K562 (cell line): Measurements from ENCODE around the gene KAZN. TPM values are rescaled to one million over a fixed set of nuclear protein-coding genes. Genes with fewer than 3 reads are reported as not detected.

Experiments
- ATAC-seq: fragments of 200-7000 bp; cut with Tn5 transposase; 3 replicates; pipeline ENCODE4 v1.9.1; 2020; ENCODE audit warnings: moderate library complexity
- BruUV-seq: library from RNA; stranded (reverse); fragments of 400-500 nt; replicated peaks from 2 replicates; lab custom pipeline; 2021; lab: Mats Ljungman, UMichigan
- CTCF ChIA-PET: fragments of 300-600 bp; formaldehyde crosslinking; extraction: SDS; loops from one replicate; lab custom pipeline; 2021; ENCODE audit warnings: low intra/inter-chr PET ratio; lab: Yijun Ruan, JAX
- POLR2A ChIA-PET: fragments of 300-600, 350-650 bp; sonication (Branson Sonifier 250); formaldehyde crosslinking; extraction: SDS; loops from one replicate; lab custom pipeline; 2021; ENCODE audit warnings: antibody characterized with exemption, inconsistent platforms; lab: Yijun Ruan, JAX
- DNase-seq, 4 experiments: peaks; one replicate each; pipeline versions ENCODE4 v3.0.0 to v3.0.0-alpha.2; 2011 to 2018; ENCODE audit warnings: low spot score in 3 of 4, mixed read lengths in 3 of 4; ENCODE audit errors: extremely low read depth in 1 of 4
- FAIRE-seq: peaks from 2 replicates; lab custom pipeline; 2011; peaks lifted over from hg19 to GRCh38; lab: Jason Lieb, UNC
- H2AFZ ChIP-seq: 2 replicates; pipeline ENCODE4 v1.6.0; 2011; ENCODE audit warnings: low read depth, low read length, control low read depth, inconsistent platforms
- H3K27ac ChIP-seq: fragments of 200-600 bp; 3 replicates; pipeline ENCODE4 v1.8.0; 2011; ENCODE audit warnings: low read depth, mild to moderate bottlenecking, control low read depth, inconsistent platforms, low read length, moderate library complexity, mixed read lengths; ENCODE audit errors: extremely low read depth
- H3K27me3 ChIP-seq, 2 experiments: fragments of 300-600 bp in 1 of 2; 2 replicates in 1 of 2; 3 replicates in 1 of 2; pipeline versions ENCODE4 v1.6.0 to v1.8.0; 2011; ENCODE audit warnings: inconsistent platforms in 2 of 2, low read length in 2 of 2, mild to moderate bottlenecking in 1 of 2, mixed read lengths in 1 of 2, moderate library complexity in 1 of 2; ENCODE audit not compliant: control insufficient read depth in 2 of 2, insufficient read depth in 2 of 2
- H3K36me3 ChIP-seq: fragments of 300-600 bp; 3 replicates; pipeline ENCODE4 v1.8.0; 2011; ENCODE audit warnings: mild to moderate bottlenecking, low read length, inconsistent platforms; ENCODE audit not compliant: control insufficient read depth, insufficient read depth
- H3K4me1 ChIP-seq, 2 experiments: fragments of 200-600 bp in 1 of 2; replicated peaks in 1 of 2; 2 replicates in 1 of 2; 3 replicates in 1 of 2; pipeline versions ENCODE4 v1.5.1 to v1.8.0; 2011; ENCODE audit warnings: inconsistent platforms in 2 of 2, low read length in 2 of 2, mild to moderate bottlenecking in 1 of 2, mixed read lengths in 1 of 2, moderate library complexity in 1 of 2; ENCODE audit not compliant: control insufficient read depth in 2 of 2, insufficient read depth in 2 of 2
- H3K4me2 ChIP-seq: 2 replicates; pipeline ENCODE4 v1.6.1; 2011; ENCODE audit warnings: low read length, control low read depth, inconsistent platforms, mixed read lengths; ENCODE audit not compliant: insufficient read depth
- H3K4me3 ChIP-seq: fragments of 200-600 bp; sonication (generic), shearing (Covaris generic); 2 replicates; pipeline ENCODE4 v1.5.1; 2016; ENCODE audit warnings: control low read depth, inconsistent platforms
- H3K79me2 ChIP-seq: fragments of 200-600 bp; 3 replicates; pipeline ENCODE4 v1.8.0; 2011; ENCODE audit warnings: low read length, inconsistent platforms; ENCODE audit not compliant: control insufficient read depth, insufficient read depth
- H3K9ac ChIP-seq, 2 experiments: 2 replicates each; pipeline versions ENCODE4 v1.6.0 to v1.6.1; 2011; ENCODE audit warnings: low read depth in 2 of 2, low read length in 2 of 2, control low read depth in 1 of 2, inconsistent platforms in 1 of 2, mild to moderate bottlenecking in 1 of 2, mixed read lengths in 1 of 2; ENCODE audit not compliant: insufficient read depth in 1 of 2
- H3K9me1 ChIP-seq: one replicate; pipeline ENCODE4 v1.6.0; 2011; ENCODE audit warnings: inconsistent platforms, mild to moderate bottlenecking, low read length, moderate library complexity; ENCODE audit not compliant: control insufficient read depth, insufficient read depth
- H3K9me3 ChIP-seq: replicated peaks from 2 replicates; pipeline ENCODE4 v1.5.1; 2011; ENCODE audit warnings: low read depth, low read length, inconsistent platforms; ENCODE audit not compliant: control insufficient read depth, insufficient read depth
- H4K20me1 ChIP-seq: replicated peaks from 2 replicates; pipeline ENCODE4 v1.6.1; 2011; ENCODE audit warnings: low read length, inconsistent platforms, mixed read lengths; ENCODE audit not compliant: control insufficient read depth, insufficient read depth
- CBFA2T3 ChIP-seq: fragments of 450-650 bp; IDR thresholded peaks from 2 replicates; pipeline ENCODE4 v1.6.1; 2017
- POLR2AphosphoS5 ChIP-seq: IDR thresholded peaks from 2 replicates; pipeline ENCODE4 v1.6.1; 2011; ENCODE audit warnings: mild to moderate bottlenecking, low read depth, low read length, moderate library complexity; ENCODE audit not compliant: control insufficient read depth, insufficient read depth
- RFX7 ChIP-seq: fragments of 250-450 bp; sonication (Bioruptor Pico); IDR thresholded peaks from 2 replicates; pipeline ENCODE4 v1.5.1; 2021; ENCODE audit warnings: mild to moderate bottlenecking
- ZNF197 ChIP-seq: fragments of 200-800 bp; sonication (Bioruptor generic); IDR thresholded peaks from 2 replicates; pipeline ENCODE4 v1.6.1; 2016; ENCODE audit warnings: low read depth, missing genetic modification characterization, missing compliant biosample characterization
- WGBS: fragments of 100-300 bp; shearing (Covaris generic); methylation state at CpG from one replicate; pipeline ENCODE4 v1.1.6; 2016; ENCODE audit warnings: low coverage, mixed read lengths; ENCODE audit not compliant: insufficient coverage; ENCODE audit errors: missing lambda C conversion rate; 5-methylcytosine and 5-hydroxymethylcytosine counted together
- in situ Hi-C: fragments of 300-500 bp; cut with MboI; formaldehyde crosslinking; loops from 4 replicates; pipeline ENCODE4 v1.15.0; 2018; ENCODE audit warnings: inconsistent platforms, mixed read lengths
- intact Hi-C: fragments of 100-400 bp; cut with micrococcal nuclease; formaldehyde crosslinking; loops from 2 replicates; pipeline ENCODE4 v1.14.2; 2022
- polyA plus RNA-seq, 8 experiments: library from polyadenylated mRNA; depleted of rRNA in 4 of 8; stranded (reverse) in 5 of 8; unstranded in 3 of 8; fragments of >200 nt; fragmentation: Nextera tagmentation in 2 of 8; fragmentation: Illumina TruSeq in 1 of 8; extraction: Ambion mirVana in 2 of 8; extraction: Trizol in 1 of 8; gene quantifications; 2 replicates each; pipeline versions ENCODE4 v1.2.1 to v1.2.3, GENCODE V29; 2011 to 2014; ENCODE audit warnings: inconsistent platforms in 1 of 8, missing spikeins in 1 of 8
- total RNA-seq, 7 experiments: library from RNA; depleted of rRNA in 6 of 7; stranded (reverse); fragments of >200 nt in 6 of 7; fragmentation: Illumina TruSeq in 2 of 7; extraction: Trizol in 2 of 7; gene quantifications; 2 replicates each; pipeline versions ENCODE4 v1.2.1 to v1.2.3, GENCODE V29; 2011 to 2021; ENCODE audit warnings: low replicate concordance in 1 of 7
- TF ChIP-seq, protein P1 (sequence below), 2 experiments: fragments of 450-650 bp in 1 of 2; sonication (generic) in 1 of 2; formaldehyde crosslinking in 1 of 2; IDR thresholded peaks; 2 replicates each; pipeline versions ENCODE4 v1.7.1 to v1.9.0; 2016 to 2022; ENCODE audit warnings: inconsistent platforms in 1 of 2, mild to moderate bottlenecking in 1 of 2, missing genetic modification reagents in 1 of 2
- TF ChIP-seq, protein P2 (sequence below): fragments of 450-650 bp; IDR thresholded peaks from 2 replicates; pipeline ENCODE4 v1.6.1; 2017; ENCODE audit warnings: antibody characterized with exemption
- TF ChIP-seq, protein P3 (sequence below), 2 experiments: fragments of 450-650 bp; conservative IDR thresholded peaks; 2 replicates each; pipeline ENCODE4 v1.6.1; 2017; ENCODE audit warnings: mild to moderate bottlenecking in 2 of 2, moderate library complexity in 2 of 2

Gene KAZN
- total and polyA plus RNA-seq, 9 of the 15 experiments (the other 6 are each of a cell fraction or from before 2014, with no cell fraction given) = 2.1 to 21.6 (median 5.4) TPM

DNA sequence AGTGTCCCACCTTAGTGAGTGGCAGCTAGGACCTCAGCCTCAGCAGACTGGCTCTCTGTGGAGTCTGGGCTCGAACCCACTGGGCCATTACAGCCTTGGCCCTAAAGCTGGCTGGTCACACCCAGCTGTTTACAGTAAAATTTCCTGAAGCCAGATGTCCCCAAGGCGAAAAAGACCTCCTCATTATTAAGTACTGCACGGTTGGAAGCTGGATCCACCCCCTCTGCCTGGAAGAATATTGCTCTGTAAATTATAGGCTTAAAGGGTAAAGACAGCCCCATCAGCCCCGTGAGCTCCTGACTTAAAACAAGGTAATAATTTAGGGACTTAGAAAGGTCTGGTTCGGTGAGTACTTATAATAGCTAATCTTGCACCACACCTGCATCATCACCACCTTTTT is 524.8 kb downstream of the KAZN start (continued):
- TF ChIP-seq ZNF197 (no peak), CBFA2T3 (no peak)

DNA sequence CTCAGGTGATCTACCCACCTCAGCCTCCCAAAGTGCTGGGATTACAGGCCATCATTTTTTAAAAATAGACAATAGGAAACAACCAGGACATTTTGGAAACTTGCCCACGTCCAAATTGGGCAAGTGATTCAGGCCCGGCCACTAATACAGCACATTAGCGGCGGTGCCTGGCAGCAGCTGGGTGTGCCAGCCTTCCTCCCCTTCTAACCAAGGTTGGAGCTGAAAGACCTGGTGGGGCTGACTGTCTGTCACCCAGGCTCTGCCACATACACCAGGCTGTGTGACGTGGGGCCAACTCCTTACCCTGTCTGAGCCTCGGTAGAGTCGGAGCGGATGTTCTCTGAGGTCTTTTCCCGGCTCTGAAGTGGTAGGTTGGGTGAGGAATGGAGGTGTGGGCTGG is 525.4 kb downstream of the KAZN start:
- Histone ChIP-seq H3K79me2 (no peaks in the 10 kb centered on the region), H3K4me1 (peaks cover 0 to 4% of the 10 kb centered on the region in 2 experiments; a peak in 1 of 5 replicates), H3K9ac (no peak overlapping the region), H3K27me3 (peaks cover 14 to 53% of the 10 kb centered on the region in 2 experiments), H3K36me3 (no peaks in the 10 kb centered on the region), H3K27ac (no peak overlapping the region), H3K9me3 (no peaks in the 10 kb centered on the region), H3K4me2 (no peak overlapping the region), H3K9me1 (no peaks in the 10 kb centered on the region), H3K4me3 (no peak overlapping the region), H2AFZ (no peak overlapping the region), H4K20me1 (peaks cover 6% of the 10 kb centered on the region; the same call in 1 of the 2 replicates)
- CTCF ChIA-PET = no interaction called here
- intact Hi-C loops (no loop called here), in situ Hi-C loops (loop anchor here (10.0 kb wide), 2 partner anchors 151 to 301 kb away; no protein-coding TSS in a partner anchor)
- POLR2A ChIA-PET = interaction anchor here (0.6 to 1.2 kb wide), 3 partner anchors 9 to 1708 kb away, joined by 3 read pairs; no protein-coding TSS in a partner anchor
- WGBS = 3% methylated on average over 9 of the region's 9 CpGs
- no peak for ATAC-seq
- no peak for FAIRE-seq
- DNase-seq = no peak
- no TSS peak for BruUV-seq
- TF ChIP-seq, protein P1, sequence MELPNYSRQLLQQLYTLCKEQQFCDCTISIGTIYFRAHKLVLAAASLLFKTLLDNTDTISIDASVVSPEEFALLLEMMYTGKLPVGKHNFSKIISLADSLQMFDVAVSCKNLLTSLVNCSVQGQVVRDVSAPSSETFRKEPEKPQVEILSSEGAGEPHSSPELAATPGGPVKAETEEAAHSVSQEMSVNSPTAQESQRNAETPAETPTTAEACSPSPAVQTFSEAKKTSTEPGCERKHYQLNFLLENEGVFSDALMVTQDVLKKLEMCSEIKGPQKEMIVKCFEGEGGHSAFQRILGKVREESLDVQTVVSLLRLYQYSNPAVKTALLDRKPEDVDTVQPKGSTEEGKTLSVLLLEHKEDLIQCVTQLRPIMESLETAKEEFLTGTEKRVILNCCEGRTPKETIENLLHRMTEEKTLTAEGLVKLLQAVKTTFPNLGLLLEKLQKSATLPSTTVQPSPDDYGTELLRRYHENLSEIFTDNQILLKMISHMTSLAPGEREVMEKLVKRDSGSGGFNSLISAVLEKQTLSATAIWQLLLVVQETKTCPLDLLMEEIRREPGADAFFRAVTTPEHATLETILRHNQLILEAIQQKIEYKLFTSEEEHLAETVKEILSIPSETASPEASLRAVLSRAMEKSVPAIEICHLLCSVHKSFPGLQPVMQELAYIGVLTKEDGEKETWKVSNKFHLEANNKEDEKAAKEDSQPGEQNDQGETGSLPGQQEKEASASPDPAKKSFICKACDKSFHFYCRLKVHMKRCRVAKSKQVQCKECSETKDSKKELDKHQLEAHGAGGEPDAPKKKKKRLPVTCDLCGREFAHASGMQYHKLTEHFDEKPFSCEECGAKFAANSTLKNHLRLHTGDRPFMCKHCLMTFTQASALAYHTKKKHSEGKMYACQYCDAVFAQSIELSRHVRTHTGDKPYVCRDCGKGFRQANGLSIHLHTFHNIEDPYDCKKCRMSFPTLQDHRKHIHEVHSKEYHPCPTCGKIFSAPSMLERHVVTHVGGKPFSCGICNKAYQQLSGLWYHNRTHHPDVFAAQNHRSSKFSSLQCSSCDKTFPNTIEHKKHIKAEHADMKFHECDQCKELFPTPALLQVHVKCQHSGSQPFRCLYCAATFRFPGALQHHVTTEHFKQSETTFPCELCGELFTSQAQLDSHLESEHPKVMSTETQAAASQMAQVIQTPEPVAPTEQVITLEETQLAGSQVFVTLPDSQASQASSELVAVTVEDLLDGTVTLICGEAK (IDR thresholded peaks at IDR 0.05) = no peak
- TF ChIP-seq, protein P1 (CRISPR knock-in tag; IDR thresholded peaks at IDR 0.05) = no peak
- TF ChIP-seq, protein P2, sequence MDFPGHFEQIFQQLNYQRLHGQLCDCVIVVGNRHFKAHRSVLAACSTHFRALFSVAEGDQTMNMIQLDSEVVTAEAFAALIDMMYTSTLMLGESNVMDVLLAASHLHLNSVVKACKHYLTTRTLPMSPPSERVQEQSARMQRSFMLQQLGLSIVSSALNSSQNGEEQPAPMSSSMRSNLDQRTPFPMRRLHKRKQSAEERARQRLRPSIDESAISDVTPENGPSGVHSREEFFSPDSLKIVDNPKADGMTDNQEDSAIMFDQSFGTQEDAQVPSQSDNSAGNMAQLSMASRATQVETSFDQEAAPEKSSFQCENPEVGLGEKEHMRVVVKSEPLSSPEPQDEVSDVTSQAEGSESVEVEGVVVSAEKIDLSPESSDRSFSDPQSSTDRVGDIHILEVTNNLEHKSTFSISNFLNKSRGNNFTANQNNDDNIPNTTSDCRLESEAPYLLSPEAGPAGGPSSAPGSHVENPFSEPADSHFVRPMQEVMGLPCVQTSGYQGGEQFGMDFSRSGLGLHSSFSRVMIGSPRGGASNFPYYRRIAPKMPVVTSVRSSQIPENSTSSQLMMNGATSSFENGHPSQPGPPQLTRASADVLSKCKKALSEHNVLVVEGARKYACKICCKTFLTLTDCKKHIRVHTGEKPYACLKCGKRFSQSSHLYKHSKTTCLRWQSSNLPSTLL = no peak
- no peak for TF ChIP-seq POLR2AphosphoS5
- TF ChIP-seq, protein P3, sequence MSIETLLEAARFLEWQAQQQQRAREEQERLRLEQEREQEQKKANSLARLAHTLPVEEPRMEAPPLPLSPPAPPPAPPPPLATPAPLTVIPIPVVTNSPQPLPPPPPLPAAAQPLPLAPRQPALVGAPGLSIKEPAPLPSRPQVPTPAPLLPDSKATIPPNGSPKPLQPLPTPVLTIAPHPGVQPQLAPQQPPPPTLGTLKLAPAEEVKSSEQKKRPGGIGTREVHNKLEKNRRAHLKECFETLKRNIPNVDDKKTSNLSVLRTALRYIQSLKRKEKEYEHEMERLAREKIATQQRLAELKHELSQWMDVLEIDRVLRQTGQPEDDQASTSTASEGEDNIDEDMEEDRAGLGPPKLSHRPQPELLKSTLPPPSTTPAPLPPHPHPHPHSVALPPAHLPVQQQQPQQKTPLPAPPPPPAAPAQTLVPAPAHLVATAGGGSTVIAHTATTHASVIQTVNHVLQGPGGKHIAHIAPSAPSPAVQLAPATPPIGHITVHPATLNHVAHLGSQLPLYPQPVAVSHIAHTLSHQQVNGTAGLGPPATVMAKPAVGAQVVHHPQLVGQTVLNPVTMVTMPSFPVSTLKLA (conservative IDR thresholded peaks at IDR 0.05) = no peak
- TF ChIP-seq CBFA2T3 = no peak
- no peak for TF ChIP-seq RFX7 (CRISPR knock-in tag)
